GM10248 (cell line): ENCODE results near the gene ANGPTL4.

ENCODE experiments used
- CTCF ChIA-PET: fragments of 300-600 bp; sonication (Branson Sonifier 250); formaldehyde crosslinking; extraction: SDS; loops from one replicate; lab custom pipeline; 2021; ENCODE audit warnings: antibody characterized with exemption; lab: Yijun Ruan, JAX
- POLR2A ChIA-PET: fragments of 350-650 bp; sonication (Branson Sonifier 250); formaldehyde crosslinking; extraction: SDS; loops from one replicate; lab custom pipeline; 2020; ENCODE audit warnings: antibody characterized with exemption; lab: Yijun Ruan, JAX
- DNase-seq: peaks from one replicate; pipeline ENCODE4 v3.0.0; 2012; ENCODE audit errors: extremely low spot score
- CTCF ChIP-seq: IDR thresholded peaks from 2 replicates; pipeline ENCODE4 v1.5.1; 2012; ENCODE audit warnings: mild to moderate bottlenecking, low read depth; ENCODE audit errors: extremely low read depth, missing control alignments, control extremely low read depth

ANGPTL4 gene

GRCh38 chr19:8416796-8417195, 52.8 kb downstream of the ANGPTL4 start:
- CTCF ChIA-PET = interaction anchor here (0.9 to 5.3 kb wide), 3 partner anchors 63 to 163 kb away, joined by 3 to 35 read pairs (median 6); partner anchors contain the start of gene MYO1F
- no peak for DNase-seq
- POLR2A ChIA-PET = no interaction called here
- no peak for TF ChIP-seq CTCF

DNA sequence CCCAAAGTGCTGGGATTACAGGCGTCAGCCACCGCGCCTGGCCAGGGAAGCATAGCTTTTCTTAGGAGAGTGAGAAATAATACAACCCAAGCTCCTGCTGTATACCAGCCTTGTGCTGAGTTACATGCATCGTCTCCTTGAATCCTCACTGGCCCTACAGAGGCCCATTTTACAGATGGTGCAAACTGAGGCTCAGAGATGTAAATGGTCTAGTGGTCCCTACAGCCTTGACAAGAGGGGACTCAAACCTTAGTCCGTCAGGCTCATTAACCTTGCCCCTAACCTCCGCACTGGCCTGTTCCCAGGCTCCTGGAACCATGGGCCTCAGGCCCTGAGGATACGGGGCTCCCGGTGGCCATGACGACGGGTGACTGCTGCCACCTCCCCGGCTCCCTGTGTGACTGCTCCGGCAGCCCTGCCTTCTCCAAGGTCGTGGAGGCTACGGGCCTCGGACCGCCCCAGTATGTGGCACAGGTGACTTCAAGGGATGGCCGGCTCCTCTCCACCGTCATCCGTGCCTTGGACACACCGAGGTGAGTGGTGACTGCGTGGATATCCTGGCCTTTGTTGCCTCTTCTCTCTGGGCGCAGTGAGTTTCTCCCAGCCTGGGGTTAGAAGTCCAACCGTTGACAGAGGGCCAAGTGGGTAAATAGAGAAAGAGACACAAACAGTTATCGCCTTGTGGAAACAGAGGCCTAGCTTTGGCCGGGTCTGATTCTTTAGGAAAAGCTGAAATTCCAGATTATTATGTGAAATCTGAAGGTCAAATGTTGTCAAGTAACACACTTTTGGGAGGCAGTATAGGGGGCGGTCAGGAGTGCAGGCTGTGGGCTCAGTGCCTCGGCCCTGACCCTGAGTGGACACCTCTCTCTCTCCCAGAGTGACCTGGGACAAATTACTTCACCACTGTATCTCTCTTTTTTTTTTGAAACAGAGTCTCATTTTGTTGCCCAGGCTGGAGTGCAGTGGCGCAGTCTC, 57.8 kb downstream of the ANGPTL4 start:
- DNase-seq = no peak
- TF ChIP-seq CTCF = no peak
- ChIA-PET CTCF (interaction anchor here (0.7 to 2.3 kb wide), 3 partner anchors 9 to 15 kb away, joined by 3 to 9 read pairs (median 5); partner anchors contain the start of gene MARCHF2), POLR2A (interaction anchor here (0.7 kb wide), 1 partner anchor 20 kb away, joined by 5 read pairs; no protein-coding TSS in a partner anchor)

- no peak for TF ChIP-seq CTCF
- ChIA-PET POLR2A (no interaction called here), CTCF (interaction anchor here (0.7 to 2.3 kb wide), 2 partner anchors 9 to 11 kb away, joined by 3 to 9 read pairs; partner anchors contain the start of gene MARCHF2)
- no peak for DNase-seq
Measured at GRCh38 chr19:8423817-8424223, 59.9 kb downstream of the ANGPTL4 start.
